HG03135 (cell line): ENCODE results near the gene ATG9B.

Experiments used
- ATAC-seq: cut with Tn5 transposase; IDR thresholded peaks from one replicate; pipeline ENCODE4 v1.9.1; 2021; ENCODE audit warnings: mild to moderate bottlenecking, moderate library complexity; ENCODE audit not compliant: unreplicated experiment

The ATG9B gene

DNA sequence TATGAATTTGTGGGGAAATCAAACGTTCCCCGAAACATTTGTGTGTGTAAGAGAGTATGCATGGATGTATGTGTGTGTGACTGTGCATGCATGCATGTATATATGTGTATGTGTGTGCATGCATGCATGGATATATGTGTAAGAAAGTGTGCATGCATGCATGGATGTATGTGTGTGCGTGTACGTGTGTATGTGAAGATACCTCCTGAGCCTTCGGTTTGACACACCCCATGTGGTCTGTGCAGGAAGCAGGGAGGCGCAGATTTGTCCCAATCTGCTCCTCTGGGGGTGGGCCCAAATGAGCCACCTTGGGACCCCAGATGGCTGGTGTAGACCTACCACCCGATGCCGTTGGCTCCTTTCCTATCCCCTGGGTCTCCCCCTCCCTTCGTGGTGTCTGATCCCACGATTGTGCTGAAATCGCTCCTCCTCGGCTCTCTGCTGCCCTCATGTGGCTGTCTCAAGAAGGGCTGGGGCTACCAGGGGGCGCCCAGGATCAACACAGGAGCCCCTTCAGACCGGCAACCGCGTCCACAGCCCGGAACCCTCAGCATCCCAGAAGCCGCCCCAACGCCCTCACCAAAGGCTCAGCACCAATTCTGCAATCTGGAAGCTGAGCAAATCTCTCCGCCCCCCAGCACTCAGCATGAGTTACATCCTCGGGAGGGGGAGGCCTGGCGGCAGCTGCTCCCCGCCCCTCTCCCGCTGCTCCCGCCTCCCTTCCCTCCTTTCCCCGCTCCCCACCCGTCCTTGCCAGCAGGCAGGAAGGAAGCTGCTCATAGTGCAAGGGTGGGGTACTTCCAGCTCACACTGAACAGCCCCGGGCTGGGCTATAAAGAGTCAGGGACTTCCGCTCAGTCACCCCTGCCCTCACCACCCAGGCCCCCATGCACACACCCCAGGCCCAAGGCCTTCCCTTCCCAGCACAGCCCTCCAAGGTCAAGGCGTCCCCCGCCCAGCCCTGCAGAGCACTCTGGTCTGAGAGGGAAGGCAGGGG lies 35.8 kb downstream of the ATG9B start:
- no peak for ATAC-seq

DNA sequence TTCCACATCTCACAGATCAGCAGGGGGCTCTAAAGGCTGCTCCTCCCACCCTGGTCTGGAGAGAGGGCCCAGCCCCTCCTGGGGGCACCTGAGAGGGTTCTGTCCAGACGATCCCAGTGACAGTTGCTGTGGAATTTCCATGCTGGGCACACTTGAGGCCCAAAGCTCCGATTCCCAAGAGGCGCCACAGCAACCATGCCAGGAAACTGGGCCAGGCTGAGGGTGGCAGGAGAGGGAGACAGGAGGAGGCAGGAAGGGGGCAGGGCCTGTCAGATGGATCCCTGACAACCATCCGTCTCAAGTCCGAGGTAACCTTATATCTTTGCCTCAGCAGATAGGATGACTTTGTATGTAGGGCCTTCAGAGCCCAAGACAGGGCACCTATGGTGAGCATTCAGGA lies 37.7 kb downstream of the ATG9B start:
- no peak for ATAC-seq

DNA sequence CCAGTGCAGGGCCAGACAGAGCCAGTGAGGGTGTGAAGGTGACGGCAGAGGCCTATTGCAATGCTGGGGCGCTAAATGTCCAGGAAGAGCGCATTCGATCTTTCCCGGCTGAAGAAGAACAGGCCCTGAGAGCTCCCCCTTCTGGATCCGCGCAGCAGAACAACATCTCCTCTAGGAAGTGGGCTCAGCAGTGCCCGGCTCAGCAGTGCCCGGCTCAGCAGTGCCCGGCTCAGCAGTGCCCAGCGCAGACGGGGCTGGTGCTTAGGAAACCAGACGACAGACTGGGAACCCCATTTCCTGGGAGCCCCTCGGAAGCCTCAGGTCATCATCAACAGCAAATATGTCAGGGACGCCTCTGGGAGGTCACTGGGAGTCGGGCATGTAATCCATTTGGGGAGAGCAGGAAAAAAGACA lies 38.2 kb downstream of the ATG9B start:
- no peak for ATAC-seq

DNA sequence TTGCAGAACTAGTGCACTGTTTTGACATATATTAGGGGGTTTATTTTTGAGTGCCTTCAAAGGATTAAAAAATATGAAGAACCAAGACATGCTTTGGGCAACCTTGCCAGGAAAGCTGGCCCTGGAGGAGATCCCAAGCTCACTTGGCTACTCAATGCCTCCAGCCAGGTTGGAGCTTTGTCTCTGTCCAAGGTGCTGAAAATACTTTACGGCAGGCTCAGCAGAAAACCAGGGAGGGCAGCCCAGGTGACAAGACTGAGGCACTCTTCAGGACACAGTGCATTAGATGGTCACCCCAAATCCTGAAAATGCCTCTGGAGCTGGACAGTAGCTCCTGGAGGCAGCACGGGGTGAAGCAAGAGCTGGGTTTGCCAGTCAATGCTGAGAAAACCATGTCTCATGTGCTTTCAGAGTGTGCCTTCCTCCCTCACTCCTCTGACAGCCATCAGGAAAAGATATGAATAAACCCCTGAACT lies 40.4 kb downstream of the ATG9B start:
- ATAC-seq, result no peak

DNA sequence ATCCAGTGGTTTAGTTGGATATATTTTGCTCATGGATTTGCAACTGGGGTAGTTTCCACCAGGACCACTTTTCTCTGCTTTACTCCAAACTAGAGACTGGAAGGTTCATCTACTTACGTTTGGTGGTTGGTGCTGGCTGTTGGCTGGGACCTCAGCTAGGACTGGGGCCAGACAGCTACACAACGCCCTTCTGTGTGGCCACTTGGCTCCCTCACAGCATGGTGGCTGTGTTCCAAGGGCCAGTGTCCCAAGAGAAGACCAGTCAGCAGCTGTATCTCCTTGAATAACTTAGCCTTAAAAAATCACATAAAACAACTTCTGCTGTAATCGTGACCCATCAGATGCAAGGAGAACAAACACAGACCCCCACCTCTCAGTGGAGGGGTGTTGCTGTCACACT lies 41.9 kb downstream of the ATG9B start:
- no peak for ATAC-seq

DNA sequence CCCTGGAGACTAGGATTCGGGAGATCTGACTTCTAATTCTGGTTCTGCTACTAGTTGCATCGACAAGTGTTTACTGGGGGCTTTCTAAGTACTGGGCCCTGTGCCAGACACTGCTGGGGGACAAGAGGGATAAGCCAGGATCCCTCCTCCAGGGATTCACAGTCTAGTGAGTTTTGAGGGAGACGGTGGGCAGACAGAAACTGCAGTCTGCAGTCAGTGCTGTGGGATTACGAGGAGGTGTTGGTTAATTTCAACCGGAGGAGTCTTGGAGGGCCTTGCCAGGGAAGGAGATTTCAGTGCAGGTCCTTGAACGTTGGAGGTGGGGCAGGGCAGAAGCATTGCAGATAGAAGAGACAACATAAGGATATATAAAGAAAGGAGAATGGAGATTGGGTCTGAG lies 42.6 kb downstream of the ATG9B start:
- ATAC-seq, result no peak

DNA sequence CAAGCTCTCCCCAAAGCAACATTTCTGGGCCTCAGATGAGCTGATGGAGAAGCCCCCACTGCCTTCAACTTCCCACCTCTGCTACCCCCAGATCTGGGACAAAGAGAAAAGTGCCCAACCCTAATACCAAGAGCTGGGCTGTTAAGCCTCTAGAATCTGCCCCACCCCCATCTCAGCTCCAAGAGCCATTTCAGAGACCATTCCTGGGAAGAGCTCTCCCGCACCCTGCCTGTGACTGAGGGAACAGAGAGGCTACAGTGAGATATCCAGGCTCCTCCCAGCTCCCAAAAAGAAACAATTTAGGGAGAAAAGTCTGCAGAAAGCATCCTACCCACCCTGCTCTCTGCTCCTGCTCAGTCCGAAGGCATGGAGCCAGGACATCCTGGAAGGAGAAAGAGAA lies 43.6 kb downstream of the ATG9B start:
- no peak for ATAC-seq

DNA sequence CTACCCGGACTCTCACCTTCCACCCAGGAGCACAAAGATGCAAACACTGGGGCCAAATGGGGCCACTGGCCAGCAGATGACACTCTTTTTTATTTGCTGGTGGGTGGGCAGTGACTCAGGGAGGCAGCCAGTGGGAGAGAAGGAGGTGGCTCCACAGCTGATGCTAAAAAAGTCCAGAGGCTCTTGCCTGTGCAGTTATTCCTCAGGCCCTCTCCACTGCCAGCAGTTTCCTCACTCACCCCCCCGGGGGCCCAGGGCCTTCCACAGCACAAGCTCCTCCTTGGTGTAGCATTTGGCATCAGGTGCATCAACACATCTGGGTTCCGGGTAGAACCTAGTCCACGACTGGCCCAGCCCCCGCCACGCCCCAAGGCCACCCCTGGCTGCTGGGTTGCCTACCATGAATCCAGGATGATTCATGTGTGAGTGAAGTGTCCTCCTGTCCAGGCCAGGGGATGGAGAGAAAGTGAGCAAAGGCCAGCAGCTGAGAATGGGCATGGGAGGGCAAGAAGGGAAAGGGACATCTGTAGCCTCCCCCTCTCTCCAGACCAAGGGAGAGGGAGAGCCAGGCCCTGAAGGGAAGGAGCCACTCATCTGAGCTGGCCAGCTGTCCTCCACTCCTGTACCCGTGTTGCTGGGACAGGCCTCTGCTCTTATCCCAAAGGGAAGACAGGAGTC lies 44.4 kb downstream of the ATG9B start:
- no peak for ATAC-seq

DNA sequence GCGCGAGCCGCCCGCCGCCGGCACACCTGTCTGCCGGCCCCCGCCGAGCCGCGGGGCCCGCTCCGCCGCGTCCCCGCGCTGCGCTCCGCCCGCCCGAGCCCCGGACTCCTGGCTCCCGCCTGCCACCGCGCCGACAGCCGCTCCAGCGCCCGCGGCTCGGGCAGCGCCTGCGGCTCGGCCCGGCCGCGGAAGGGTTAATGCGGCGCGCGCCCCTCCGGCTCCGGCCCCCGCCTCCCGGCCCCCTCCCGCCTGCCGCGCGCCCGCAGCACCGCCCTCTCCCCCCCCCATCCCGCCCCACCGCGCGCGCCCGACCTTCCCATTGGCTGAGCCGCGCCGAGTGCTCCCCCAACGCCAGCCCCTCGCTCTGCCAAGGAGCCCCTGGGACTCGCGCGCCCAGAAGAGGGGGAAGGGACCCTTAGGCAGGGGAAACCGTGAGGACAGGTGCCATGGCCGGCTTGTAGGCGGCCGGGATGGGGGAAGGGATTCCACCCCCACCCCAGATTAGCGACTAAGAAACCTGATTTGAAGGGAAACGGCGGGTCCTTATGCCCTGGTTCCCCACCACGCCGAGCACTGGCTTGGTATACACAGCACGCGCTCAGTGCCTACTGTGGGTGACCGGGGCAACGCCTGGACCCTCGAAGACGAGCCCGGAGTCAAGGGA lies 46.0 kb downstream of the ATG9B start, which contains the start of gene KCNH2:
KCNH2 (minus strand) TSS at position 196 of the 664 bp plus-strand sequence. CDS start 408 bp downstream, outside the sequence.
- ATAC-seq, result no peak

DNA sequence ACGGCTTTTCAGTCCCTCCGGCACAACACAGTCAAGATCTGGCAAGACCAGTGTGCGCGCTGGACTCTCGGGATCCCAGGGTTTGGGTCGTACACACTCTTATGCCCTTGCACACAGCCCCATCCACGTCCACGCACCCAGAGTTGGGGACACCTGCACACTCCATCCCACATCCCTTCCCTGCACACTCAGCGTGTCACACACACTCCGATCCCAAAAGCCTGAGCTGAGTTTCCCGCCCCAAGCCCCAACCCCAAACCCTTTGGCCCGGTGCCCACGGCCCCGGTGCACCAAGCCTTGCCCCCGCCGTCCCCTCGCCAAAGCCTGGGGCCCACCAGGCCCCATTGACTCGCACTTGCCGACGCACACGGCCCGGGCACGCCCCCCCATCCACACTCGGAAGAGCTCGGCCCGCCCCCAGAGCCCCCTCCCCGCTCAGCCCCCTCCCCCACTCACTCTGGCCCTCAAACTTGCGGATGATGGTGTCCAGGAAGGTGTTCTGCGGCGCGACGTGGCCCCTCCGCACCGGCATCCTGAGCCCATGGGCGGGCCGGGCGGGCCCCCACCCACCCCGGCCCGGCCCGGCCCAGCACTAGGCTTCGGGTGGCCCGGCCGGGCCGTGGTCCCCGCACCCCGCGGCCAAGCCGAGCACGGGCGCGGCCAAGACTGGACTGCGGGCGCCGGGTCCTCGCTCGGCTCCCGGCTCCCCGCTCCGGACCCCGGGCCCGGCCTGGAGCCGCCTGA lies 46.7 kb downstream of the ATG9B start:
- no peak for ATAC-seq

DNA sequence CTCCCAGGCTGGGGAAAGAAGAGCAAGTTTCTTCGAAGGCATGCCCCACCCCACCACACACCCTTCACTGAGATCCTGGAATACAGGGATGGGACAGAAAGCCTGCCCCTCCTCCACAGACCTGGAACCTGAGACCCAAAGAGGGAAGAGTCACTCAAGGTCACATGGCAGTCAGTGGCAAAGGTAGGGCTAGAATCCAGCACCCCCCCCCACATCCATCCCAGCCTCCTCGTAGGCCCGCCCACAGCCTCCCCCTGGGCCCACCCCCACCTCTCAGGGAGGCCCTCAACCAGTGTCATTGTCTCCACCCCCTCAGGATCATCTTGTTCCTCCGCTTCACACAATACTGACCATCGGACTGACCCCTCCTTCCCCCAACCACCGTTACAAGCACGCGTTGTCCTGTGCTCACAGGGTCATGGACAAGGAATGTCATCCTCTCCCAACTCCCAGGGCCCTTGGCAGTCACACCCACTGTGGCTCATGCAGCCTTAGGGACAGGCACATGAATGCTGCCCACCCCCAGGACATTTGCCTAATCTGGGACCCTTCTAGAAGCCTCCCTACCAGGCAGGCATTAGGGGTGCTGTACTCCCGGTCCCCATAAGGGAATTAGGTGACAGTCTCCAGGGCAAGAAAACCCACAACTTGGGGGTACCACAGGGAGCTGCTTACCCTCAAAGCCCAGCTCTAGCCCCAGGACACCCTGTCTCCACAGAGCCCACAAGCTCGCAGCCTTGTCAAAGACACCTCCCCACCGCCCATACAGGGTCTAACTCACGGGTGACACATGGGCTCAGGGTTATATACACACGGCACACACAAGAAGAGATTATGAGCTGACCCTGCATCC lies 47.5 kb downstream of the ATG9B start:
- no peak for ATAC-seq

DNA sequence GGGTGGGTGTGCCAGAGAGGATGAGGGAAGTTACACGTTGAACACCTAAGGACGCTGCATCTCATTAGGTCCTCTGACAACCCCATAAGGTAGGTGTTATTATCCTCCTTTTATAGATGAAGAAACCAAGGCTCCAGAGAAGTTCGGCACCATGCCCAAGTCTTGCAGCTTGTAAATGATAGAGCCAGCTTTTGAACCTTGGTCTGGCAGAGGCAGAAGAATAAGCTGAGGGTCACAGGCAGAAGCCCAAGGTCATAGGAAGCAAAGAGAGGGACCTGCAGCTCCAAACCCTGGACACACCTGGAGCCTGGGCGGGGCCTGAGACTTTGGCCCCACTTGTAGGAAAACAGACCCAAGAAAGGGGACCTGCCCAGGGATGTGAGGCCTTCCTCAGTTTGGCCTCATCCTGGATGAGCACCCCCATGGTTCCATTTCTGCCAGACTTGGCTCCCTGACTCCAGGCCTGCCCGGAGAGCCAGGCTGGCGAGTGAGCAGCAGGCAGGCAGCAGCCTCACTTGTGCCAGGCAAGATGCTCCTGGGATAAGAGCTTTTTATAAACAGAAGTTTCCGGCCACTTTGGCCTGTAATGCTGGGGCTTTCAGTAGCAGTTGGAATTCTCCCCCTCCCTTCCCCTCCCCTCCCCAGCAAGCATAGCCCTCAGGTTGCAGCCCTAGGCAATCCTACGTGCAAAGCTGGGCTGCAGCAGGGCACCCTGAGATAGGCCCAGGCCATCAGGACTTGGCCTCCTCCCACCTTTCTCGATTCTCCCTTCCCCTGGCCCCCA lies 48.6 kb downstream of the ATG9B start:
- no peak for ATAC-seq

DNA sequence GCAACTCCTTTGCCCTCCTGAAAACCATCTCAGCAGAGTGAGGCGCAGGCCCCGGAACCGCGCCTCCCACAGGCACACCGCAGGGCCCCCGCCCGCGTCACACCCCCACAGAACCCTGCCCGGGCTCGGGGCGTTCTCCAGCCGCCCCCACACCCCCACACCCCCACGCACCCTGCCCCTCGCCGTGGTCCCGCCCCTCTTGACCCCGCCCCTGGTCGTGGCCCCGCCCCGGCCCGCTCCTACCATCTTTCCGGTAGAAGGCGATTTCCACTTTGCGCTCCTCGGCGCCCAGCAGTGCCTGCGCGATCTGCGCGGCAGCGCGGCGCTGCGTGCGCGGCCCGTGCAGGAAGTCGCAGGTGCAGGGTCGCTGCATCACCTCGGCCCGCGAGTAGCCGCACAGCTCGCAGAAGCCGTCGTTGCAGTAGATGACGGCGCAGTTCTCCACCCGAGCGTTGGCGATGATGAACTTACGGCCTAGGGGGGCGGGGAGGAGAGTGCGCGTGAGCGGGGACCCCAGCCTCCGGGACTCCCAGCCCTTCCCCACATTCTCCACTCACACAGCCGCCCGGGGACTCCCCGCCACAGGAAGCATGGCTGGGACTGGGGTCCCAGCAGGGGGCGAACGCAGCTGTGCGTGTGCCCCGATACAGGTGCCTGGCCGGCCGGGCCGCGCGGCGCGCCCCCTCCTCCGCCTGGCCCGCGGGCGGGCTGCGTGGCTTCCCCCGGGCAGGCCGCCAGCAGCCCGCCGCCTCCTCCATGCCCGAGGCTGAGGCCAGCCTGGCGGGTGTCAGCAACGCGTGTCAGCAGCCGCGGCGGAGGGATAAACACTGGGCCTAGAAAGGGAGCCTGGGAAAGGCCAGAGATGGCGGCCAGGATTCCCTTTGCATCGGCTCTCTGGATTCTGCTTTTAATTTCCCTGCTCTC lies 49.6 kb downstream of the ATG9B start:
- peak; percentile 56 for ATAC-seq

DNA sequence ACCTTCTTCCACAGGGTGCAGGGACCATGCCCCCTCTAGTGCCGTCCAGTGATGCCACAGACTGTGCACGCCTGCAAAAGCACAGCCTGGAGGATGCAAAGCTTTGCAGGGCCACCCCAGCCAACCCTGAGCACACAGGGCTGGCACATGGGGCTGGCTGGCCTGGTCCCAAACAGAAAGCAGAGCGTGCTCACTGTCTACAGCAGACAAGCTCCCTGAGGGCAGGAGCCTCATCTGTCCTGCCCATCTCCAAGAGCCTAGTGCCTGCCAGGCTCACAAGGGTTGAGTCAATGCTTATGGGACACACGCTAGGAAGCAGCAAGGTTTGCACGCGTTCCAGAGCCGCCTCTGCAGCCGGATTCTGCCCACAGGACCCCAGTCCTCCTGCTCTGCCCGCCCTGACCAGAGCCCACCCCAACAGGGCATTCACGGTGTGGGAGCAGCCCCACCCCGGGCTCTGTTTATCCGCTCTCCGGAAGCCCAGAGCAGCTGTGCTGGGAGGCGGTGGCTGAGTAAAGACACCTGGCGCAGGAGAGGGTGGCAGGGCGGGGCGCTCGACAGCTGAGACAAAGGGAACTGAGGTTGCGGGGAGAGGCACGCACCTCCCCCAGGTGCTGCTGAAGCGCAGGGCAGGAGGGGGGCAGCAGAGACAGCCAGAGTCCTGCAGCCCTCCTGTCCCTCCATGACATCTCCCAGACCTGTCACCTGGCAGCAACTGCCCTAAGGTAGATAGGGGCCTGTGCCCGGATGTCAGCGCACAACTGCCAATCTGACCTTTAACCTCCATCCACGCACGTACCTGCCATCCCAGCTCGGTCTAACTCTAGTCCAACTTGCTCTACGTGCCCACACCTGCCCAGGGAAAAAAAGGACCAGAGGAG lies 50.5 kb downstream of the ATG9B start:
- ATAC-seq, result no peak

DNA sequence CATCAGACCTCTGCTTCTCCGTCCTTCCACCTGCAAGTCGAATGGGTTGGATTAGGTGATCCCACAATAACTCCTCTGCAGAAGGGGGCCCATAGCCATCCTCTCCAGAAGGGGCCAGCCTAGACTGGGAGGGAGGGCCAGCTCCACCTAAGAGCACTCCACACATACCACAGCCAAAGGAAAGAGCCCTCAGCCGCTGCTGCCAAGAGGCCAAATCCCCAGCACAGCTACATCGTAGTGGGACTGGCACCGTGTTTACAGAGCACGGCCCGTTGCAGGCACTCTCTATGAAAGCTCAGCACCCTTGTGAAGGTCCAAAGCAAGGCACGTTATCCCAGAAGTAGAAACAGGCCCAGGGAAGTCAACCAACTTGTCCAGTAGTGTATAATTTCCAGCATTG lies 51.6 kb downstream of the ATG9B start:
- no peak for ATAC-seq

DNA sequence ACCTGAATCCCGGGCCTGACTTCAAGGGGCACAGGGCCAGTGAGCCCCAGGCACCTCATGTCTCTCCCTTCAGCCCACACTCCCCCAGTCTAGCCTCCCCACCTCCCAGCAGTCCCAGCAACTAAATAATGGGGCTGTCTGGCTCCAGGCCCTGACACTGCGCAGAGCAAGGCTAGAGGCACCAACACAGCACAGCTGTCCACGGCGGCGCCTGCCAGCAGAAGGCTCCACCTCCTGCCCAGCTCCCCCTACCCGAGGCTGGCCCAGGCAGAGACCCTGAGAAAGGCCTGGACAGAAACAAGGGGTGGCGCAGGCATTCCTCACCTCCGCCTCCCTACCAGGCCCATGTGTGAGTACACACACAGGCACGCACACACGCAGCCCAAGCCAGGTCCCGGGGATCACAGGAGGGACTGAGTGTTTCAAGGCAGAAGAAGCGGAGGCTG lies 52.2 kb downstream of the ATG9B start:
- ATAC-seq, result no peak
